Stimulated activated CD8-positive, alpha-beta memory T cell treated with anti-CD3 and anti-CD28 coated beads, Interleukin-12 subunit alpha, Interleukin-12 subunit beta, amount 100 ng/mL, for 24 hours (primary cell): ENCODE data around the gene FAM241A.

Source experiments
- DNase-seq: peaks from one replicate; pipeline ENCODE4 v3.0.0-alpha.2; 2020; ENCODE audit errors: extremely low read depth

The FAM241A gene

GRCh38 chr4:112213856-112214255 is 68.6 kb downstream of the FAM241A start:
- DNase-seq = no peak

GRCh38 chr4:112214390-112215264 is 69.4 kb downstream of the FAM241A start:
- DNase-seq = no peak

- DNase-seq = no peak
Observed at GRCh38 chr4:112219826-112220366, 74.6 kb downstream of the FAM241A start.

- DNase-seq = no peak
Observed at GRCh38 chr4:112222219-112222955, 77.1 kb downstream of the FAM241A start.

- DNase-seq = no peak
Observed at GRCh38 chr4:112225157-112225556, 79.9 kb downstream of the FAM241A start.

- peak; percentile 97 for DNase-seq
Observed at GRCh38 chr4:112230879-112231778, 85.9 kb downstream of the FAM241A start.

GRCh38 chr4:112231779-112232713 is 86.8 kb downstream of the FAM241A start, which contains the start of gene AP1AR:
Gene AP1AR (plus strand): TSS chr4:112231787. CDS start chr4:112232092, 305 bp downstream.
- DNase-seq = peak; percentile 60

GRCh38 chr4:112234952-112235609 is 89.8 kb downstream of the FAM241A start:
- no peak for DNase-seq

GRCh38 chr4:112236040-112236439 is 90.8 kb downstream of the FAM241A start:
- DNase-seq = no peak

GRCh38 chr4:112238833-112239232 is 93.6 kb downstream of the FAM241A start:
- DNase-seq = no peak
